Endothelial cell of umbilical vein (primary cell): ENCODE results near the gene ANO6. TPM values are rescaled to one million over a fixed set of nuclear protein-coding genes. Genes with fewer than 3 reads are reported as not detected.

Experiments used
- BruUV-seq: library from RNA; stranded (reverse); fragments of 400-500 nt; replicated peaks from 2 replicates; lab custom pipeline; 2021; lab: Mats Ljungman, UMichigan
- CTCF ChIA-PET: fragments of 300-600, 350-600 bp; sonication (Branson Sonifier 250); formaldehyde crosslinking; loops from one replicate; lab custom pipeline; 2021; ENCODE audit warnings: antibody characterized with exemption, inconsistent platforms; lab: Charles Lee
- POLR2A ChIA-PET: fragments of 300-600, 350-600 bp; sonication (Branson Sonifier 250); formaldehyde crosslinking; loops from one replicate; lab custom pipeline; 2021; ENCODE audit warnings: antibody characterized with exemption, inconsistent platforms; lab: Charles Lee
- DNase-seq: peaks from one replicate; pipeline ENCODE4 v3.0.0-alpha.2; 2011; ENCODE audit warnings: low read depth, low spot score
- FAIRE-seq: peaks from 2 replicates; lab custom pipeline; 2011; peaks lifted over from hg19 to GRCh38; lab: Jason Lieb, UNC
- H2AFZ ChIP-seq: 2 replicates; pipeline ENCODE4 v1.6.0; 2012; ENCODE audit warnings: low read depth, low read length, control low read depth, inconsistent platforms
- H3K27ac ChIP-seq: 2 replicates; pipeline ENCODE4 v1.5.1; 2011; ENCODE audit warnings: low read depth, mild to moderate bottlenecking, control low read depth, low read length, moderate library complexity; ENCODE audit not compliant: insufficient read depth
- H3K27me3 ChIP-seq, 2 experiments: 2 replicates each; pipeline versions ENCODE4 v1.6.0 to v1.6.1; 2011; ENCODE audit warnings: low read length in 2 of 2, mixed read lengths in 1 of 2; ENCODE audit not compliant: control insufficient read depth in 2 of 2, insufficient read depth in 2 of 2
- H3K36me3 ChIP-seq, 2 experiments: 2 replicates in 1 of 2; 3 replicates in 1 of 2; pipeline ENCODE4 v1.5.1; 2011; ENCODE audit warnings: low read length in 2 of 2, mild to moderate bottlenecking in 1 of 2, moderate library complexity in 1 of 2; ENCODE audit not compliant: control insufficient read depth in 2 of 2, insufficient read depth in 2 of 2; ENCODE audit errors: extremely low read depth in 1 of 2
- H3K4me1 ChIP-seq: 3 replicates; pipeline ENCODE4 v1.5.1; 2011; ENCODE audit warnings: mild to moderate bottlenecking, low read length; ENCODE audit not compliant: control insufficient read depth, insufficient read depth; ENCODE audit errors: extremely low read depth
- H3K4me2 ChIP-seq: 2 replicates; pipeline ENCODE4 v1.6.1; 2011; ENCODE audit warnings: low read length, control low read depth, mixed read lengths; ENCODE audit not compliant: insufficient read depth
- H3K4me3 ChIP-seq, 3 experiments: fragments of 200-600 bp in 1 of 3; sonication (generic), shearing (Covaris generic) in 1 of 3; replicated peaks in 1 of 3; 2 replicates each; pipeline ENCODE4 v1.5.1; 2011 to 2016; ENCODE audit warnings: control low read depth in 3 of 3, low read length in 3 of 3, mild to moderate bottlenecking in 2 of 3, inconsistent platforms in 1 of 3, low read depth in 1 of 3, moderate library complexity in 1 of 3; ENCODE audit not compliant: insufficient read depth in 1 of 3
- H3K79me2 ChIP-seq: 2 replicates; pipeline ENCODE4 v1.6.0; 2012; ENCODE audit warnings: low read length, inconsistent platforms; ENCODE audit not compliant: control insufficient read depth, insufficient read depth
- H3K9ac ChIP-seq: replicated peaks from 2 replicates; pipeline ENCODE3; 2011; ENCODE audit warnings: low read length, control low read depth; ENCODE audit not compliant: insufficient read depth; ENCODE audit errors: extremely low read depth
- H3K9me1 ChIP-seq: replicated peaks from 3 replicates; pipeline ENCODE4 v1.6.0; 2011; ENCODE audit warnings: mild to moderate bottlenecking, low read length; ENCODE audit not compliant: control insufficient read depth, insufficient read depth; ENCODE audit errors: extremely low read depth
- H3K9me3 ChIP-seq: replicated peaks from 2 replicates; pipeline ENCODE4 v1.5.1; 2012; ENCODE audit warnings: low read length, inconsistent platforms; ENCODE audit not compliant: control insufficient read depth, insufficient read depth
- H4K20me1 ChIP-seq: replicated peaks from 2 replicates; pipeline ENCODE3; 2011; ENCODE audit warnings: mild to moderate bottlenecking, low read length; ENCODE audit not compliant: control insufficient read depth, insufficient read depth; ENCODE audit errors: extremely low read depth
- EZH2 ChIP-seq: IDR thresholded peaks from 2 replicates; pipeline ENCODE4 v1.6.1; 2012; ENCODE audit warnings: borderline replicate concordance, low read depth, mild to moderate bottlenecking, moderate library complexity, low read length, inconsistent platforms; ENCODE audit not compliant: severe bottlenecking
- FOS ChIP-seq: IDR thresholded peaks from 2 replicates; pipeline ENCODE4 v1.6.1; 2011; ENCODE audit warnings: mild to moderate bottlenecking, low read length, moderate library complexity, borderline replicate concordance; ENCODE audit not compliant: insufficient read depth
- GATA2 ChIP-seq: IDR thresholded peaks from 2 replicates; pipeline ENCODE4 v1.7.0; 2011; ENCODE audit warnings: low read depth, mild to moderate bottlenecking, moderate library complexity, mixed read lengths, low read length; ENCODE audit not compliant: insufficient read length, insufficient read depth
- JUN ChIP-seq: IDR thresholded peaks from 2 replicates; pipeline ENCODE4 v1.6.1; 2011; ENCODE audit warnings: borderline replicate concordance, low read depth; ENCODE audit not compliant: insufficient read length, insufficient read depth
- MYC ChIP-seq: IDR thresholded peaks from one replicate; pipeline ENCODE4 v1.6.1; 2011; ENCODE audit warnings: mild to moderate bottlenecking, low read depth, low read length
- POLR2A ChIP-seq: IDR thresholded peaks from 2 replicates; pipeline ENCODE4 v1.6.1; 2012; ENCODE audit warnings: low read depth, mild to moderate bottlenecking, control low read depth, low read length
- POLR2AphosphoS5 ChIP-seq: IDR thresholded peaks from 2 replicates; pipeline ENCODE4 v1.6.1; 2012; ENCODE audit warnings: low read depth, mild to moderate bottlenecking, control low read depth, low read length, moderate library complexity; ENCODE audit not compliant: insufficient read depth
- dilution Hi-C: fragments of 300-500 bp; cut with MboI; formaldehyde crosslinking; loops from one replicate; pipeline ENCODE4 v1.15.0; 2019; ENCODE audit warnings: low sequenced_read_pairs; ENCODE audit not compliant: extremely low pct_ligation_motif_present
- intact Hi-C: fragments of 100-400 bp; cut with micrococcal nuclease; formaldehyde crosslinking; loops from one replicate; pipeline ENCODE4 v1.10.0; 2022
- polyA plus RNA-seq, 4 experiments: library from polyadenylated mRNA; depleted of rRNA in 3 of 4; stranded (reverse) in 3 of 4; unstranded in 1 of 4; fragments of >200 nt; gene quantifications; 2 replicates each; pipeline versions ENCODE4 v1.2.1 to v1.2.3, GENCODE V29; 2011 to 2012; ENCODE audit warnings: missing spikeins in 1 of 4
- total RNA-seq: library from RNA; stranded (reverse); gene quantifications from 2 replicates; pipeline ENCODE4 v1.2.3, GENCODE V29; 2021
- TF ChIP-seq, protein P1 (sequence below), 2 donors: IDR thresholded peaks; 1 replicate in 1 of 2; 2 replicates in 1 of 2; pipeline ENCODE4 v1.5.1; 2011; ENCODE audit warnings: low read length in 2 of 2, mild to moderate bottlenecking in 2 of 2, moderate library complexity in 2 of 2, control low read depth in 1 of 2, inconsistent platforms in 1 of 2, low read depth in 1 of 2; ENCODE audit not compliant: insufficient read depth in 1 of 2; ENCODE audit errors: extremely low read depth in 1 of 2
- TF ChIP-seq, protein P2 (sequence below): IDR thresholded peaks from 2 replicates; pipeline ENCODE4 v1.6.1; 2011; ENCODE audit not compliant: insufficient read depth, insufficient read length

Gene ANO6
- total and polyA plus RNA-seq, 2 donors (not counting 3 experiments of a cell fraction or from before 2014, with no cell fraction given) = 21.3 to 67.6 TPM

DNA sequence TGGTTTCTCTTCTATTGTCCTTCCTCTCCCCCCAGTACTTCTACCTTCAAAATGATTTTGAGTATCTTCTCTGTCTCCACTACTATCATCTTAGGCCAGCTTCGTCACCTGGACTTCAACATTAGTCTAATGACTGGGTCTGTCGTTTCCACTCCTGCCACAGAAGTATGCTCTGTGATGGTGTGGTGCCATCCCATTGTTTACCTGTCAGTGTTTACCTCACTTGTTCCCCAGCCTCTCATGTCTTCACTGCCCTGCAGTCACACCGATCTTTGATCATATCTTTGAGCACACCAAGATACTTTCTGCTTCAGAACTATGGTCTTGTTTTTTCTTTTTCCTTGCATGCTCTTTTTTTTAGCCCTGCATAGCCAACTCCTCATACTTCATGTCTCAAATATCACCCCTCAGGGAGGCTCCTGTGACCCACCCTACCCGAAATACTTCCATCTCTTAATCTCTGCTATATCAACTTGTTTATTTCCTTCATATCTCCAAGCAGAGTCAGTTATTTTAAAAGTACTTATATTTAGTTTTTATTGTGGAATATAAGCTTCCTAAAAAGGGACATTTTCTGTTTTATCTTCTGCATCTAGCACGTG, 60.4 kb downstream of the ANO6 start:
- Histone ChIP-seq H3K4me3 (no peak overlapping the region), H3K36me3 (peaks cover 0 to 2% of the 10 kb centered on the region in 2 experiments), H4K20me1 (no peaks in the 10 kb centered on the region), H3K4me1 (peaks cover 23% of the 10 kb centered on the region), H3K4me2 (no peak overlapping the region), H3K9me1 (no peaks in the 10 kb centered on the region), H2AFZ (no peak overlapping the region), H3K27ac (no peak overlapping the region), H3K9ac (no peak overlapping the region), H3K79me2 (peaks cover 35% of the 10 kb centered on the region), H3K9me3 (no peaks in the 10 kb centered on the region), H3K27me3 (no peaks in the 10 kb centered on the region)
- no TSS peak for BruUV-seq
- CTCF ChIA-PET = interaction anchor here (1.0 to 3.5 kb wide), 2 partner anchors 8 to 70 kb away, joined by 3 to 8 read pairs; no protein-coding TSS in a partner anchor
- no peak for FAIRE-seq
- TF ChIP-seq GATA2 (no peak), MYC (no peak), POLR2AphosphoS5 (no peak), FOS (no peak), POLR2A (no peak), EZH2 (no peak), JUN (no peak)
- TF ChIP-seq, protein P1, sequence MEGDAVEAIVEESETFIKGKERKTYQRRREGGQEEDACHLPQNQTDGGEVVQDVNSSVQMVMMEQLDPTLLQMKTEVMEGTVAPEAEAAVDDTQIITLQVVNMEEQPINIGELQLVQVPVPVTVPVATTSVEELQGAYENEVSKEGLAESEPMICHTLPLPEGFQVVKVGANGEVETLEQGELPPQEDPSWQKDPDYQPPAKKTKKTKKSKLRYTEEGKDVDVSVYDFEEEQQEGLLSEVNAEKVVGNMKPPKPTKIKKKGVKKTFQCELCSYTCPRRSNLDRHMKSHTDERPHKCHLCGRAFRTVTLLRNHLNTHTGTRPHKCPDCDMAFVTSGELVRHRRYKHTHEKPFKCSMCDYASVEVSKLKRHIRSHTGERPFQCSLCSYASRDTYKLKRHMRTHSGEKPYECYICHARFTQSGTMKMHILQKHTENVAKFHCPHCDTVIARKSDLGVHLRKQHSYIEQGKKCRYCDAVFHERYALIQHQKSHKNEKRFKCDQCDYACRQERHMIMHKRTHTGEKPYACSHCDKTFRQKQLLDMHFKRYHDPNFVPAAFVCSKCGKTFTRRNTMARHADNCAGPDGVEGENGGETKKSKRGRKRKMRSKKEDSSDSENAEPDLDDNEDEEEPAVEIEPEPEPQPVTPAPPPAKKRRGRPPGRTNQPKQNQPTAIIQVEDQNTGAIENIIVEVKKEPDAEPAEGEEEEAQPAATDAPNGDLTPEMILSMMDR (IDR thresholded peaks at IDR 0.05; ENCODE audit: extremely low read depth in 1 of 2, insufficient read depth in 1 of 2, low read depth in 1 of 2, low read length in 2 of 2) = no peak
- TF ChIP-seq, protein P2, sequence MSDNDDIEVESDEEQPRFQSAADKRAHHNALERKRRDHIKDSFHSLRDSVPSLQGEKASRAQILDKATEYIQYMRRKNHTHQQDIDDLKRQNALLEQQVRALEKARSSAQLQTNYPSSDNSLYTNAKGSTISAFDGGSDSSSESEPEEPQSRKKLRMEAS = no peak
- POLR2A ChIA-PET = no interaction called here
- dilution Hi-C loops (no loop called here), intact Hi-C loops (loop anchor here (10.0 kb wide), 1 partner anchor 719 kb away; the partner anchor contains the start of gene SCAF11)
- DNase-seq = no peak
